Astrocyte of the cerebellum (primary cell): ENCODE results near the gene PSPH.

Experiments
- DNase-seq: peaks from one replicate; pipeline ENCODE4 v3.0.0-alpha.2; 2011; ENCODE audit warnings: low read depth
- H3K4me3 ChIP-seq: 2 replicates; pipeline ENCODE4 v1.5.1; 2011; ENCODE audit warnings: mild to moderate bottlenecking, low read depth, low read length, moderate library complexity
- CTCF ChIP-seq: IDR thresholded peaks from 2 replicates; pipeline ENCODE4 v1.5.1; 2012; ENCODE audit warnings: low read length, low read depth, moderate library complexity, mild to moderate bottlenecking; ENCODE audit errors: missing control alignments
- in situ Hi-C: cut with HindIII; loops from 2 replicates; pipeline ENCODE4 v1.10.0; 2017; ENCODE audit warnings: low sequenced_read_pairs

The PSPH gene

DNA sequence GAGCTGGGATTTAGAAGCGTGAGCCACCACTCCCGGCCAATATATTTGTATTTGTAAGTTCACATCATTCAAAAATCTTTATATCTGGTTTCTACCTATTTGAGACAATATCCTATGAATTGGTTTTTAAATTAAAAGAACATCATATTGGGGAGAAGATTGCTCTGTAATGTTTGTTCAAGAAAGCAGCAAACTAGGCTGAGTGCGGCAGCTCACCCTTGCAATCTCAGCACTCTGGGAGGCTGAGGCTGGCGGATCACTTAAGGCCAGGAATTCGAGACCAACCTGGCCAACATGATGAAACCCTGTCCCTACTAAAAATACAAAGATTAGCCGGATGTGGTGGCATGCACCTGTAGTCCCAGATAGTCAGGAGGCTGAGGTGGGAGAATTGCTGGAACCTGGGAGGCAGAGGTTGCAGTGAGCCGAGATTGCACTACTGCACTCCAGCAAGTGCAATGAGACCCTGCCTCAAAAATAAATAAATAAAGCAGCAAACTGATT, 77.4 kb downstream of the PSPH start:
- in situ Hi-C loops: no loop called here
- TF ChIP-seq CTCF: no peak
- DNase-seq: no peak

DNA sequence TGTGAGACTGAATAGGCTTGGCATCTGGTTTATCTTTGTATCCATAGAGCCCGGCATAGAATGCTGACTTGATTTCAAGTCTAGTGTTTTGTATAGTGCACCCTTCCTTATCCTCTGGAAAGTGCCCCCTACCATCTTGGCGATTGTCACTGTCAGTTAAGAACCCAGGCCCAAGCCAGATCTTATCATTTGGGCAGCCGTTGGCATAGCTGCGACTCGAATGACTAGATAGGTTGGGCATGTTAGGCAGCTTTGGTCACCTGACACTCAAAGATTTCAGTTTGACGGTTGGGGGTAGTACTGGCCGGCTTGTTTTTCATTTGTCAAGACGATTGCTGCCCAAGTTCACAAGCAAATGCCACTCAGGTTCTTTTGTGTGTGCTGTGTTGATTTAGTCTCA, 80.3 kb downstream of the PSPH start:
- no peak overlapping the region for H3K4me3 ChIP-seq
- DNase-seq: no peak
- no peak for TF ChIP-seq CTCF
- in situ Hi-C loops: no loop called here

More for the DNA sequence above, 77.4 kb downstream of the PSPH start:
- H3K4me3 ChIP-seq: no peak overlapping the region

- in situ Hi-C loops: no loop called here
- no peak for TF ChIP-seq CTCF
- DNase-seq: no peak
- no peak overlapping the region for H3K4me3 ChIP-seq
These were observed 80.7 kb downstream of the PSPH start for GRCh38 chr7:55970561-55970960.

- in situ Hi-C loops: no loop called here
- no peak overlapping the region for H3K4me3 ChIP-seq
- no peak for TF ChIP-seq CTCF
- no peak for DNase-seq
These were observed 81.9 kb downstream of the PSPH start for GRCh38 chr7:55969391-55969790.

GRCh38 chr7:55966851-55967250, 84.4 kb downstream of the PSPH start:
- TF ChIP-seq CTCF: no peak
- in situ Hi-C loops: no loop called here
- H3K4me3 ChIP-seq: no peak overlapping the region
- no peak for DNase-seq

DNA sequence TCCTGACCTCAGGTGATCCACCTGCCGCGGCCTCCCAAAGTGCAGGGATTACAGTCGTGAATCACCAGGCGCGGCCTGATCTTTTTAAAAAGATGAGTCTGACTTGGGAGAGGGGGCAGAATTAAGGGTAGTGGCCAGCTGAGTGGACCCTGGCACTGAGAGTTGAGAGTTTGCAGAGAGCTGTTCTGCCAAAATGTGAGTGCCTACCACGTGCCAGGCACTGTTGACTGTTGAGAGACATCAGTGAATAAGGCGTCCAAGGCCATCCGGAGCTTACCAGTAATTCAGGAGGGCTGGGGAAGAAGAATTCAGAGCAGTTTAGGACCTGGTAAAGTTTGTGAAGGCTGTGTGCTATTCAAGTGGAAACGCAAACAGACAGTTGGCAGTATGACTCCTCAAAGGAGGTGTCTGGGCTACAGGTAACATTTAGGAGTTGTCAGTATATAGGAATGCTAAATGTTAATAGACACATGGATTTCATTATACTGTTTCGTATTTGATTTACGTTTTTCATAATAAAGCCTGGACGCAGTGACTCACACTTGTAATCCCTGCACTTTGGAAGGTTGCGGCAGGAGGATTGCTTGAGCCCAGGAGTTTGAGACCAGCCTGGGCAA, 85.3 kb downstream of the PSPH start:
- H3K4me3 ChIP-seq: peak overlapping the region; percentile 64
- in situ Hi-C loops: no loop called here
- DNase-seq: no peak
- TF ChIP-seq CTCF: no peak
